ENCODE results near the gene OR11H7.
"Not testable (repeated sequence)": the region's sequence is repeated elsewhere in the genome, so short reads cannot be mapped to it uniquely, and the experiment has no call there.

The OR11H7 gene

GRCh38 chr14:20204721-20205120 is 24.1 kb upstream of the OR11H7 start:
- Histone ChIP-seq H3K4me2 (ENCODE audit: low read length) (no peak overlapping the region), H3K36me3 (ENCODE audit: insufficient read depth, low read length) (no peaks in the 10 kb centered on the region)

GRCh38 chr14:20209595-20209994 is 19.2 kb upstream of the OR11H7 start:
- Histone ChIP-seq H3K9ac (ENCODE audit: low read depth, low read length) (no peak overlapping the region), H3K9me3 (replicated peaks; ENCODE audit: low read length) (peaks cover 3% of the 10 kb centered on the region), H3K36me3 (ENCODE audit: insufficient read depth, low read length) (no peaks in the 10 kb centered on the region), H3K4me3 (ENCODE audit: low read length) (no peak overlapping the region), H3K4me1 (ENCODE audit: control insufficient read depth, insufficient read depth, low read length) (no peaks in the 10 kb centered on the region), H3K4me2 (ENCODE audit: low read length) (no peak overlapping the region), H3K27me3 (ENCODE audit: control insufficient read depth, insufficient read depth, low read length) (no peaks in the 10 kb centered on the region)

More at GRCh38 chr14:20204721-20205120, 24.1 kb upstream of the OR11H7 start:
- H3K9ac ChIP-seq (ENCODE audit: low read depth, low read length) = no peak overlapping the region
- H3K4me3 ChIP-seq (ENCODE audit: low read length) = no peak overlapping the region
- H3K9me3 ChIP-seq (replicated peaks; ENCODE audit: low read length) = no peaks in the 10 kb centered on the region
- H3K27me3 ChIP-seq (ENCODE audit: control insufficient read depth, insufficient read depth, low read length) = no peaks in the 10 kb centered on the region
- H3K4me1 ChIP-seq (ENCODE audit: control insufficient read depth, insufficient read depth, low read length) = no peaks in the 10 kb centered on the region

- not testable (repeated sequence) for H3K36me3 ChIP-seq (ENCODE audit: insufficient read depth, low read length); H3K4me3 ChIP-seq (ENCODE audit: low read length); H3K4me1 ChIP-seq (ENCODE audit: control insufficient read depth, insufficient read depth, low read length); H3K27me3 ChIP-seq (ENCODE audit: control insufficient read depth, insufficient read depth, low read length); H3K9me3 ChIP-seq (replicated peaks; ENCODE audit: low read length); H3K9ac ChIP-seq (ENCODE audit: low read depth, low read length); H3K4me2 ChIP-seq (ENCODE audit: low read length)
Measured at GRCh38 chr14:20212406-20212805, 16.4 kb upstream of the OR11H7 start.

GRCh38 chr14:20215196-20215595 is 13.6 kb upstream of the OR11H7 start:
- Histone ChIP-seq H3K4me3 (ENCODE audit: low read length) (no peak overlapping the region), H3K36me3 (ENCODE audit: insufficient read depth, low read length) (no peaks in the 10 kb centered on the region), H3K9me3 (replicated peaks; ENCODE audit: low read length) (peaks cover 3% of the 10 kb centered on the region), H3K27me3 (ENCODE audit: control insufficient read depth, insufficient read depth, low read length) (no peaks in the 10 kb centered on the region), H3K4me2 (ENCODE audit: low read length) (no peak overlapping the region), H3K9ac (ENCODE audit: low read depth, low read length) (no peak overlapping the region), H3K4me1 (ENCODE audit: control insufficient read depth, insufficient read depth, low read length) (no peaks in the 10 kb centered on the region)

GRCh38 chr14:20219033-20219432 is 9.7 kb upstream of the OR11H7 start:
- Histone ChIP-seq H3K4me1 (ENCODE audit: control insufficient read depth, insufficient read depth, low read length) (no peaks in the 10 kb centered on the region), H3K4me3 (ENCODE audit: low read length) (no peak overlapping the region), H3K27me3 (ENCODE audit: control insufficient read depth, insufficient read depth, low read length) (no peaks in the 10 kb centered on the region), H3K36me3 (ENCODE audit: insufficient read depth, low read length) (no peaks in the 10 kb centered on the region), H3K9ac (ENCODE audit: low read depth, low read length) (no peak overlapping the region), H3K9me3 (replicated peaks; ENCODE audit: low read length) (no peaks in the 10 kb centered on the region), H3K4me2 (ENCODE audit: low read length) (no peak overlapping the region)

- H3K27me3 ChIP-seq (ENCODE audit: control insufficient read depth, insufficient read depth, low read length) = no peaks in the 10 kb centered on the region
- no peaks in the 10 kb centered on the region for H3K36me3 ChIP-seq (ENCODE audit: insufficient read depth, low read length)
- H3K4me2 ChIP-seq (ENCODE audit: low read length) = no peak within 1 kb of the TSS
- H3K9ac ChIP-seq (ENCODE audit: low read depth, low read length) = no peak within 1 kb of the TSS
- H3K4me3 ChIP-seq (ENCODE audit: low read length) = no peak within 1 kb of the TSS
- no peaks in the 10 kb centered on the region for H3K9me3 ChIP-seq (replicated peaks; ENCODE audit: low read length)
- H3K4me1 ChIP-seq (ENCODE audit: control insufficient read depth, insufficient read depth, low read length) = no peaks in the 10 kb centered on the region
Measured at GRCh38 chr14:20223410-20223809, 5.4 kb upstream of the OR11H7 start, which contains the start of gene OR11H6. OR11H6 (plus strand) TSS chr14:20223710; CDS start chr14:20223710, 0 bp downstream.

- H3K36me3 ChIP-seq (ENCODE audit: insufficient read depth, low read length); H3K9me3 ChIP-seq (replicated peaks; ENCODE audit: low read length); H3K9ac ChIP-seq (ENCODE audit: low read depth, low read length): not testable (repeated sequence)
Measured at GRCh38 chr14:20235415-20235814, 6.6 kb downstream of the OR11H7 start.

GRCh38 chr14:20247646-20248246 is 19.0 kb downstream of the OR11H7 start:
- Histone ChIP-seq H3K9me3 (replicated peaks; ENCODE audit: low read length) (no peaks in the 10 kb centered on the region), H3K36me3 (ENCODE audit: insufficient read depth, low read length) (no peaks in the 10 kb centered on the region), H3K4me3 (ENCODE audit: low read length) (no peak overlapping the region), H3K4me1 (ENCODE audit: control insufficient read depth, insufficient read depth, low read length) (no peaks in the 10 kb centered on the region), H3K9ac (ENCODE audit: low read depth, low read length) (no peak overlapping the region), H3K4me2 (ENCODE audit: low read length) (no peak overlapping the region), H3K27me3 (ENCODE audit: control insufficient read depth, insufficient read depth, low read length) (no peaks in the 10 kb centered on the region)

More at GRCh38 chr14:20235415-20235814, 6.6 kb downstream of the OR11H7 start:
- not testable (repeated sequence) for H3K4me3 ChIP-seq (ENCODE audit: low read length); H3K27me3 ChIP-seq (ENCODE audit: control insufficient read depth, insufficient read depth, low read length); H3K4me1 ChIP-seq (ENCODE audit: control insufficient read depth, insufficient read depth, low read length); H3K4me2 ChIP-seq (ENCODE audit: low read length)

GRCh38 chr14:20262642-20263128 is 33.9 kb downstream of the OR11H7 start:
- H3K4me3 ChIP-seq (ENCODE audit: low read length) = peak overlapping the region; percentile 37
- H3K27me3 ChIP-seq (ENCODE audit: control insufficient read depth, insufficient read depth, low read length) = no peaks in the 10 kb centered on the region
- no peaks in the 10 kb centered on the region for H3K9me3 ChIP-seq (replicated peaks; ENCODE audit: low read length)
- no peaks in the 10 kb centered on the region for H3K36me3 ChIP-seq (ENCODE audit: insufficient read depth, low read length)
- no peak overlapping the region for H3K9ac ChIP-seq (ENCODE audit: low read depth, low read length)
- peaks cover 10% of the 10 kb centered on the region for H3K4me1 ChIP-seq (ENCODE audit: control insufficient read depth, insufficient read depth, low read length)
- peak overlapping the region; percentile 43 for H3K4me2 ChIP-seq (ENCODE audit: low read length)

GRCh38 chr14:20264361-20264760 is 35.6 kb downstream of the OR11H7 start:
- H3K4me2 ChIP-seq (ENCODE audit: low read length); H3K36me3 ChIP-seq (ENCODE audit: insufficient read depth, low read length); H3K9ac ChIP-seq (ENCODE audit: low read depth, low read length); H3K4me3 ChIP-seq (ENCODE audit: low read length); H3K9me3 ChIP-seq (replicated peaks; ENCODE audit: low read length); H3K27me3 ChIP-seq (ENCODE audit: control insufficient read depth, insufficient read depth, low read length): not testable (repeated sequence)
- peaks cover 10% of the 10 kb centered on the region for H3K4me1 ChIP-seq (ENCODE audit: control insufficient read depth, insufficient read depth, low read length)

- H3K4me3 ChIP-seq (ENCODE audit: low read length) = no peak overlapping the region
- H3K36me3 ChIP-seq (ENCODE audit: insufficient read depth, low read length) = peaks cover 3% of the 10 kb centered on the region
- H3K4me2 ChIP-seq (ENCODE audit: low read length) = no peak overlapping the region
- H3K4me1 ChIP-seq (ENCODE audit: control insufficient read depth, insufficient read depth, low read length) = no peaks in the 10 kb centered on the region
- H3K9me3 ChIP-seq (replicated peaks; ENCODE audit: low read length) = peaks cover 2% of the 10 kb centered on the region
- no peak overlapping the region for H3K9ac ChIP-seq (ENCODE audit: low read depth, low read length)
- no peaks in the 10 kb centered on the region for H3K27me3 ChIP-seq (ENCODE audit: control insufficient read depth, insufficient read depth, low read length)
Measured at GRCh38 chr14:20274062-20274461, 45.3 kb downstream of the OR11H7 start.

- no peak overlapping the region for H3K4me2 ChIP-seq (ENCODE audit: low read length)
- no peak overlapping the region for H3K4me3 ChIP-seq (ENCODE audit: low read length)
- peaks cover 6% of the 10 kb centered on the region for H3K36me3 ChIP-seq (ENCODE audit: insufficient read depth, low read length)
- no peaks in the 10 kb centered on the region for H3K4me1 ChIP-seq (ENCODE audit: control insufficient read depth, insufficient read depth, low read length)
- H3K27me3 ChIP-seq (ENCODE audit: control insufficient read depth, insufficient read depth, low read length) = no peaks in the 10 kb centered on the region
- peaks cover 2% of the 10 kb centered on the region for H3K9me3 ChIP-seq (replicated peaks; ENCODE audit: low read length)
- H3K9ac ChIP-seq (ENCODE audit: low read depth, low read length) = no peak overlapping the region
Measured at GRCh38 chr14:20277409-20277808, 48.6 kb downstream of the OR11H7 start.

Data from skeletal muscle satellite cell (primary cell).